Mucosa of descending colon (tissue), 3 donors: ENCODE results near the gene FOXN4. TPM values are rescaled to one million over a fixed set of nuclear protein-coding genes. Genes with fewer than 3 reads are reported as not detected.

Experiments
- ATAC-seq: fragments of 200-7000 bp; cut with Tn5 transposase; one replicate; pipeline ENCODE4 v1.9.1; 2020; ENCODE audit warnings: mild to moderate bottlenecking, moderate library complexity
- DNase-seq, 3 donors: peaks; one replicate each; pipeline ENCODE4 v3.0.0-alpha.2; 2020
- H3K36me3 ChIP-seq: fragments of 200-600 bp; one replicate; pipeline ENCODE4 v1.8.0; 2021; ENCODE audit warnings: low read depth, mild to moderate bottlenecking
- H3K4me1 ChIP-seq: fragments of 200-600 bp; one replicate; pipeline ENCODE4 v1.8.0; 2021; ENCODE audit warnings: low read depth, mild to moderate bottlenecking
- H3K4me3 ChIP-seq: fragments of 200-600 bp; one replicate; pipeline ENCODE4 v1.8.0; 2021; ENCODE audit warnings: mild to moderate bottlenecking
- H3K9me3 ChIP-seq: fragments of 200-600 bp; one replicate; pipeline ENCODE4 v1.8.0; 2021; ENCODE audit warnings: mild to moderate bottlenecking
- intact Hi-C, 2 donors: fragments of 100-400 bp; cut with DNase I in 1 of 2; cut with micrococcal nuclease in 1 of 2; formaldehyde crosslinking; loops; one replicate each; pipeline versions ENCODE4 v1.11.0 to v1.11.1; 2022; cut with DNase I, micrococcal nuclease
- long read RNA-seq, 2 donors: library from polyadenylated mRNA; unstranded; transcript quantifications; one replicate each; pipeline ENCODE4 v2.0.0, GENCODE V29; 2019 to 2021
- total RNA-seq, 3 donors: library from RNA; stranded (reverse); fragmentation: NEBNext Ultra II Directional in 2 of 3; extraction: Animal tissue kit (Norgen Biotek cat#: 25700) in 2 of 3; gene quantifications; one replicate each; pipeline versions ENCODE4 v1.2.1 to v1.2.4, GENCODE V29; 2021 to 2023
- TF ChIP-seq, protein P1 (sequence below): fragments of 200-600 bp; IDR thresholded peaks from one replicate; pipeline ENCODE4 v1.8.0; 2022; ENCODE audit warnings: antibody characterized with exemption, mild to moderate bottlenecking
- donor health status: DM: no; HTN: no; CAD: no; lungs with moderate emphysema.
- donor health status: DM: no; HTN: no; CAD: no.
- donor health status: DM: no; HTN: yes; CAD: no.

FOXN4 gene
- total RNA-seq: under 1 TPM in 1 of 3 donors, not detected in 2; 0.25 TPM
- long read RNA-seq, donor 1: 0 reads
- long read RNA-seq, donor 2: 0 reads

GRCh38 chr12:109308534-109309380 is at the start of gene FOXN4:
TSS of gene FOXN4 (minus strand) at chr12:109309284. CDS start at chr12:109308321, 963 bp downstream.
- ATAC-seq: no peak

DNA sequence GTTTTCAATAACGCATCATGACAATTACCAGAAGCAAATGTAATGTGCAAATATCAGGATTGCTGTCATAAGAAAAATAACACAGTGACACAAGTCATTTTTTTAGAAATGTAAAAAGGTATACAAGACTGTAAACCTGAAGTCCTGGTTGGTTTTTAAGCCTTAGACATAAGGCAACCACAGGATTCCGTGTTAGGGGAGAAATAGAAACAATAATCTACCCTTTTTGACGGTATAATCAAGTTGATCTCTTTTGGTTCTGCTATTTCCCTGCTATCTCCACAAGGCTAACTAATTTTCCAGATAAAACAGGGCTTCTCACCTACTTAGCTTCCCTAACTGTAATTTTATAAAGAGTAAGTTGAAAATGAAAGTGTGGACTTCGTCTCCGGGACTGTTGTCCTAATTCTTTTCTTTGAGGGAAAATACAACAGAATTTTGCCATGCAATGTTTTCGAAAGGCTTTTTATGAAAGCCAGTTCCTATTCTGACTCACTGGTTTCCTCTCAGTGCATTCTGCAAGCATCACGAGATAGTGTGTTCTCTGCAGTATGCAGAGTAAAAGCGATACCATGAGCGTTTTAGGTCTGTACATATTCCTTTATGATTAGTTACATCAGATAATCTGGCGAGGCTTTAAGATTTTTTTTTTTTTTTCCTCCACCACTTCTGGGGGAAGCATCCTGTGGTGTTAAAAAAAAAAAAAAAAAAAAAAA is 49.2 kb upstream of the FOXN4 start:
- no peaks in the 10 kb centered on the region for H3K4me1 ChIP-seq
- TF ChIP-seq, protein P1, sequence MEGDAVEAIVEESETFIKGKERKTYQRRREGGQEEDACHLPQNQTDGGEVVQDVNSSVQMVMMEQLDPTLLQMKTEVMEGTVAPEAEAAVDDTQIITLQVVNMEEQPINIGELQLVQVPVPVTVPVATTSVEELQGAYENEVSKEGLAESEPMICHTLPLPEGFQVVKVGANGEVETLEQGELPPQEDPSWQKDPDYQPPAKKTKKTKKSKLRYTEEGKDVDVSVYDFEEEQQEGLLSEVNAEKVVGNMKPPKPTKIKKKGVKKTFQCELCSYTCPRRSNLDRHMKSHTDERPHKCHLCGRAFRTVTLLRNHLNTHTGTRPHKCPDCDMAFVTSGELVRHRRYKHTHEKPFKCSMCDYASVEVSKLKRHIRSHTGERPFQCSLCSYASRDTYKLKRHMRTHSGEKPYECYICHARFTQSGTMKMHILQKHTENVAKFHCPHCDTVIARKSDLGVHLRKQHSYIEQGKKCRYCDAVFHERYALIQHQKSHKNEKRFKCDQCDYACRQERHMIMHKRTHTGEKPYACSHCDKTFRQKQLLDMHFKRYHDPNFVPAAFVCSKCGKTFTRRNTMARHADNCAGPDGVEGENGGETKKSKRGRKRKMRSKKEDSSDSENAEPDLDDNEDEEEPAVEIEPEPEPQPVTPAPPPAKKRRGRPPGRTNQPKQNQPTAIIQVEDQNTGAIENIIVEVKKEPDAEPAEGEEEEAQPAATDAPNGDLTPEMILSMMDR: no peak
- ATAC-seq (no peak), DNase-seq (no peak)
- no peak overlapping the region for H3K4me3 ChIP-seq
- intact Hi-C loops: no loop called here
- no peaks in the 10 kb centered on the region for H3K9me3 ChIP-seq
- H3K36me3 ChIP-seq: no peaks in the 10 kb centered on the region

More at GRCh38 chr12:109308534-109309380, at the start of gene FOXN4:
- no peak within 1 kb of the TSS for H3K4me3 ChIP-seq
- intact Hi-C loops: no loop called here
- H3K9me3 ChIP-seq: no peaks in the 10 kb centered on the region
- TF ChIP-seq, protein P1: no peak
- no peak for DNase-seq
- peaks cover 16% of the 10 kb centered on the region for H3K4me1 ChIP-seq
- H3K36me3 ChIP-seq: no peaks in the 10 kb centered on the region

- intact Hi-C loops: no loop called here
- DNase-seq: no peak
- Histone ChIP-seq H3K4me3 (no peak overlapping the region), H3K36me3 (no peaks in the 10 kb centered on the region), H3K4me1 (no peaks in the 10 kb centered on the region), H3K9me3 (no peaks in the 10 kb centered on the region)
- TF ChIP-seq, protein P1: no peak
- no peak for ATAC-seq
These were observed 47.9 kb upstream of the FOXN4 start for GRCh38 chr12:109357032-109357431.

GRCh38 chr12:109356577-109356976 is 47.5 kb upstream of the FOXN4 start:
- H3K36me3 ChIP-seq: no peaks in the 10 kb centered on the region
- no peaks in the 10 kb centered on the region for H3K4me1 ChIP-seq
- DNase-seq (no peak), ATAC-seq (no peak)
- H3K9me3 ChIP-seq: no peaks in the 10 kb centered on the region
- intact Hi-C loops: no loop called here
- TF ChIP-seq, protein P1: no peak
- H3K4me3 ChIP-seq: no peak overlapping the region

- TF ChIP-seq, protein P1: no peak
- intact Hi-C loops: no loop called here
- DNase-seq: no peak
- H3K4me1 ChIP-seq: no peaks in the 10 kb centered on the region
- H3K9me3 ChIP-seq: no peaks in the 10 kb centered on the region
- no peak for ATAC-seq
- no peak overlapping the region for H3K4me3 ChIP-seq
- no peaks in the 10 kb centered on the region for H3K36me3 ChIP-seq
These were observed 43.1 kb upstream of the FOXN4 start for GRCh38 chr12:109352184-109352583.
